Measurements from ENCODE around the gene UACA. TPM values are rescaled to one million over a fixed set of nuclear protein-coding genes. Genes with fewer than 3 reads are reported as not detected.
"Not testable (repeated sequence)": the region's sequence is repeated elsewhere in the genome, so short reads cannot be mapped to it uniquely, and the experiment has no call there.

The UACA gene
- total RNA-seq, 1 donor from 2014 or later: 39.7 TPM

DNA sequence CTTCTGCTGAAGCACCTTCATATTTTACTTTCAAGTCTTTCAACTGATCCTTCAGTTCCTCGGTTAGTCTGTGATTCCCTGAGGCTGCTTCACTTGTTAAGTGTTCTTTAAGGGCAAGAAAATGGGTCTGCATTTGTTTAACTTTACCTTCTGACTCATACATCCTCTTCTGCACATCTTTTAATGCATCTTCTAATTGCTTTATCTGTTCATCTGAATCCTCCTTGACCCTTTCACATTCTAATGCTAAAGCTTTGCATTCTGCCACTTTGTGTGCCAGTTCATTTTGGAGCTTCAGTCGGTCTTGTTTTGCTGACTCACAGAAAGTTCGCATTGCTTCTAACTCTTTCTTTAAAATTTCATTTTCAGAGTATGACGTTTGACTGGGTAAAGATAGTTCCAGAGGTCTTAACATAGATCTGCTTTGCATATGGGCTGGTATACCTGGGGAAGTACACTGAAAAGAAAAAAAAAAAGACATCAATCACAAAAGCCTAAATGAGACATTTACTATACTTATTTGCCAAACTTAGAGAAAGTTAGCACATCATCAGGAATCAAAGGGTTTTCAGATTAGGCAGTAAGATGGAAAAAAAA is 94.3 kb downstream of the UACA start:
- no peak overlapping the region for H3K4me3 ChIP-seq (ENCODE audit: low read depth, low read length)
- TF ChIP-seq, protein P1, sequence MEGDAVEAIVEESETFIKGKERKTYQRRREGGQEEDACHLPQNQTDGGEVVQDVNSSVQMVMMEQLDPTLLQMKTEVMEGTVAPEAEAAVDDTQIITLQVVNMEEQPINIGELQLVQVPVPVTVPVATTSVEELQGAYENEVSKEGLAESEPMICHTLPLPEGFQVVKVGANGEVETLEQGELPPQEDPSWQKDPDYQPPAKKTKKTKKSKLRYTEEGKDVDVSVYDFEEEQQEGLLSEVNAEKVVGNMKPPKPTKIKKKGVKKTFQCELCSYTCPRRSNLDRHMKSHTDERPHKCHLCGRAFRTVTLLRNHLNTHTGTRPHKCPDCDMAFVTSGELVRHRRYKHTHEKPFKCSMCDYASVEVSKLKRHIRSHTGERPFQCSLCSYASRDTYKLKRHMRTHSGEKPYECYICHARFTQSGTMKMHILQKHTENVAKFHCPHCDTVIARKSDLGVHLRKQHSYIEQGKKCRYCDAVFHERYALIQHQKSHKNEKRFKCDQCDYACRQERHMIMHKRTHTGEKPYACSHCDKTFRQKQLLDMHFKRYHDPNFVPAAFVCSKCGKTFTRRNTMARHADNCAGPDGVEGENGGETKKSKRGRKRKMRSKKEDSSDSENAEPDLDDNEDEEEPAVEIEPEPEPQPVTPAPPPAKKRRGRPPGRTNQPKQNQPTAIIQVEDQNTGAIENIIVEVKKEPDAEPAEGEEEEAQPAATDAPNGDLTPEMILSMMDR (conservative IDR thresholded peaks at IDR 0.05; ENCODE audit: low read depth, low read length): no peak
- no peak for DNase-seq (ENCODE audit: low read depth)

DNA sequence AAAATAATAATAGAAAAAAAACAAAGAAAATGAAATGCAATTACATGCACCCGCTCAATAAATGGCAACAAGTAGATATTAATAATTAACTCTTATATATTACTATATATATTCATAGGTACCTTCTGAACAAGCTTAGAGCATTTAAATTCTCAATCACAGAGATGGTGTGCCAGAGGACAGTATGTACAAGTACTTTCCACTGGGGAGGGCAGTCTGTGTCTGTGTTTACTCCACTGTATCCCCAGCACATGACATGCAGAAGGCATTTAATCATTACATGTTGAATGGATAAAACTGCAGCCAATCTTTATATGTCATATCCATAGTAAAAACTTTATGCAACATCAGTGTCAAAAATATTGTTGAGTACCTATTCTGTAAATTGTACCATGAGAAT is 97.8 kb downstream of the UACA start:
- H3K4me3 ChIP-seq (ENCODE audit: low read depth, low read length): no peak overlapping the region
- TF ChIP-seq, protein P1 (conservative IDR thresholded peaks at IDR 0.05; ENCODE audit: low read depth, low read length): no peak
- DNase-seq (ENCODE audit: low read depth): no peak

DNA sequence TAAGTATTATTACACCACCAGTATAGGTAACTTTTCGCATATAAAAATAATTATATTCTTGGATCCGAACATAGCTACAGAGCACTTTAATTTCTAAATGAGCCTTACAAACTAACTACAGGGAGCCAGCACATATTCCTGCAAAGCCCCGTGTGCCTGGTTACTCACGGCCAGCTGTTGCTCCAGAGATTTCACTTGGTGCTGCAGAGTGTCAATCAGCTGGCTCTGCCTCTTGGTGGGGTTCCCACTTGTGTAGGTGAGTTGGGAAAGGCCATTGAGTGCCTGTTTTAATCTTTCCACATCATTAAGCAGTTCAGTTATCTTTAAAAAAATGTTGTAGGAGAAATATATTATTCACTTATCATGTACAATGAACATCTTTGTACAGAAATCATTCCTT is 98.9 kb downstream of the UACA start:
- H3K4me3 ChIP-seq (ENCODE audit: low read depth, low read length): no peak overlapping the region
- TF ChIP-seq, protein P1 (conservative IDR thresholded peaks at IDR 0.05; ENCODE audit: low read depth, low read length): no peak
- DNase-seq (ENCODE audit: low read depth): no peak

DNA sequence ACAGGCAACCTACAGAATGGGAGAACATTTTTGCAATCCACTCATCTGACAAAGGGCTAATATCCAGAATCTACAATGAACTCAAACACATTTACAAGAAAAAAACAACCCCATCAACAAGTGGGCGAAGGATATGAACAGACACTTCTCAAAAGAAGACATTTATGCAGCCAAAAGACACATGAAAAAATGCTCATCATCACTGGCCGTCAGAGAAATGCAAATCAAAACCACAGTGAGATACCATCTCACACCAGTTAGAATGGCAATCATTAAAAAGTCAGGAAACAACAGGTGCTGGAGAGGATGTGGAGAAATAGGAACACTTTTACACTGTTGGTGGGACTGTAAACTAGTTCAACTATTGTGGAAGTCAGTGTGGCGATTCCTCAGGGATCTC is 100.3 kb downstream of the UACA start:
- H3K4me3 ChIP-seq (ENCODE audit: low read depth, low read length); DNase-seq (ENCODE audit: low read depth): not testable (repeated sequence)

DNA sequence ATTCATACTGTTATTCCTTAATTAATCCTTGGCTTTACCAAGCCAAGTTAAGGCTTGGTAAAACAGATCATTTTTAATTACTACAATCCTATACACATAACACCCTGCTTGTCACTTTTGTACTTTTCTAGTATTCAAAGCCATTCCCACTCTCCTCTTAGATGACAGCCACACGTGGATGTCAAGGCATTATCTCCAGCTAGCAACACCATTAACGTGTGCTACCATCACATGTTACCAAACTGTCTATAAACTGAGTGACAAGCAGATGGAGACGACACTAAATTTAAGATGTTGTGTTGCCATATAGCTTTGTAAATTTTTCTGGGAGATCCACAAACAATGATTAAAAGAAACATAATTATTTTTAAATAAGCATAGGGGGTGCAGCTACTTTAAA is 103.7 kb downstream of the UACA start:
- no peak overlapping the region for H3K4me3 ChIP-seq (ENCODE audit: low read depth, low read length)
- TF ChIP-seq, protein P1 (conservative IDR thresholded peaks at IDR 0.05; ENCODE audit: low read depth, low read length): no peak
- DNase-seq (ENCODE audit: low read depth): no peak

DNA sequence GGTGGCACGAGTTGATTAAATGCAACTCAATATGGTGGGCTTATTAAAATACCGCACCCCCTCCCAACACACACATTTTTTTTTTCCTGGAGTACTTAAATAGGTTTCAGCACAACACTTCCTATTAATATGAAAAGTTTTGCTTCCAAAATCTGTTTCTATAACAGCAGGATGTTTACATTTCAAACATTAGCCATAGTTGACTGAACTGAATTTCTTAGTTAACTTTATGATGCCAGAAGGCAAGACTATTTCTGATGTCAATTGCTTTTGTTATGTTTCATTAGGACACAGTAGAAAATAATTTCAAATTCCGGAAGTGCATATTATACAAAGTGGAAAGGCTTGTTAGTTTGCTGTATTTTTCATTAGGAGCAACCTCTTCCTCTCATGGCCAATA is 104.7 kb downstream of the UACA start:
- TF ChIP-seq, protein P1 (conservative IDR thresholded peaks at IDR 0.05; ENCODE audit: low read depth, low read length): no peak
- no peak for DNase-seq (ENCODE audit: low read depth)

DNA sequence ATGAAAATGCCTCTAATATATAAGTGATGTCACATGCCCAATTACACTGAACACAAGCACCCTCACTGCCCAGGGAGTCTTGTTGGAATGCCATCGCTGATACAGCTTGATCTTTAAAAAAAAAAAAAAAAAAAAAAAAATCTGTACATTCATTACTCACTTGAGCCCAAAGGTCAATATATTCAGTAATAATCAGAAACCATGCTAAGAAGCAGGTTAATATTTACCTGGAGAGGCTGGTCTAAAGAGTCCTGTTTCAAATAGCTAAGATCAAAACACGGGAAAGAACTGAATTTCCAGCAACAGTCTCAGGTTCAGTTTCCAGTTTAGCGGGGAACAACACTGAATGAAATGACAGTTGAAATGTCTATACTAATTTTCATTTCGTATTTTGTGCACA is 109.9 kb downstream of the UACA start:
- DNase-seq (ENCODE audit: low read depth): peak; percentile 6
- TF ChIP-seq, protein P1 (conservative IDR thresholded peaks at IDR 0.05; ENCODE audit: low read depth, low read length): no peak
- no peak overlapping the region for H3K4me3 ChIP-seq (ENCODE audit: low read depth, low read length)

More for the DNA sequence above, 104.7 kb downstream of the UACA start:
- H3K4me3 ChIP-seq (ENCODE audit: low read depth, low read length): no peak overlapping the region

Measured in epithelial cell of proximal tubule (primary cell).